ENCODE results near the gene TNS4.

Gene TNS4

DNA sequence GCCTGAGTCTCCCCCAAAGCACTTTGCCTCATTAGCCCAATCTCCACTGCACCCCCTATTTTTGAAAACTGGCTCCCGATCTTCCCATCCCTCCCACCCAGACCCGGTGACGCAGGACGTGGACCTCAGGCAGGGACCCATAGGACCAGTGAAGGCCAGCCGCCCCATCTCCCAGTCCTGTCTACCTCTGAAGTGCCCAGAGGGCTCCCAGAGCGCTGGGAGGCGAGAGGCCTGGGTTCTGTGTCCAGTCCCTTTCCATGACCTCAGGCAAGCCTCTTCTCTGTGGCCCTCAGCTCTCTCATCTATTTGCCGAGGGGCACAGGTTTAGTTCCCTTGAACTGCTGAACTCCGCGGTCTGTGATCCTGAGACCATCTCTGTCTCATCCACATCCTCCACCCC lies 714 bp downstream of the TNS4 start:
- CTCF ChIA-PET, result interaction anchor here (2.3 kb wide), 1 partner anchor 25 kb away, joined by 8 read pairs; no protein-coding TSS in a partner anchor
- POLR2A ChIA-PET, result no interaction called here
- no peak for DNase-seq (ENCODE audit: extremely low spot score)
- no peak for TF ChIP-seq FOXK2 (IDR thresholded peaks at IDR 0.05)
- no peak for TF ChIP-seq HDGF (IDR thresholded peaks at IDR 0.05; ENCODE audit: borderline replicate concordance)
- TF ChIP-seq, protein P1, sequence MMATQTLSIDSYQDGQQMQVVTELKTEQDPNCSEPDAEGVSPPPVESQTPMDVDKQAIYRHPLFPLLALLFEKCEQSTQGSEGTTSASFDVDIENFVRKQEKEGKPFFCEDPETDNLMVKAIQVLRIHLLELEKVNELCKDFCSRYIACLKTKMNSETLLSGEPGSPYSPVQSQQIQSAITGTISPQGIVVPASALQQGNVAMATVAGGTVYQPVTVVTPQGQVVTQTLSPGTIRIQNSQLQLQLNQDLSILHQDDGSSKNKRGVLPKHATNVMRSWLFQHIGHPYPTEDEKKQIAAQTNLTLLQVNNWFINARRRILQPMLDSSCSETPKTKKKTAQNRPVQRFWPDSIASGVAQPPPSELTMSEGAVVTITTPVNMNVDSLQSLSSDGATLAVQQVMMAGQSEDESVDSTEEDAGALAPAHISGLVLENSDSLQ (IDR thresholded peaks at IDR 0.05), result no peak
- TF ChIP-seq SP1 (IDR thresholded peaks at IDR 0.05), result no peak
- no peak for TF ChIP-seq ELF4 (IDR thresholded peaks at IDR 0.05)
- no peak for TF ChIP-seq NFRKB (IDR thresholded peaks at IDR 0.05)
- TF ChIP-seq ZNF384 (IDR thresholded peaks at IDR 0.05), result no peak
- no peak for TF ChIP-seq FOXA1 (IDR thresholded peaks at IDR 0.05)
- no peak for TF ChIP-seq LEF1 (IDR thresholded peaks at IDR 0.05; ENCODE audit: borderline replicate concordance)
- TF ChIP-seq ARNT (IDR thresholded peaks at IDR 0.05), result no peak
- TF ChIP-seq TARDBP (IDR thresholded peaks at IDR 0.05), result no peak
- no peak for TF ChIP-seq FOXM1 (IDR thresholded peaks at IDR 0.05; ENCODE audit: borderline replicate concordance)

DNA sequence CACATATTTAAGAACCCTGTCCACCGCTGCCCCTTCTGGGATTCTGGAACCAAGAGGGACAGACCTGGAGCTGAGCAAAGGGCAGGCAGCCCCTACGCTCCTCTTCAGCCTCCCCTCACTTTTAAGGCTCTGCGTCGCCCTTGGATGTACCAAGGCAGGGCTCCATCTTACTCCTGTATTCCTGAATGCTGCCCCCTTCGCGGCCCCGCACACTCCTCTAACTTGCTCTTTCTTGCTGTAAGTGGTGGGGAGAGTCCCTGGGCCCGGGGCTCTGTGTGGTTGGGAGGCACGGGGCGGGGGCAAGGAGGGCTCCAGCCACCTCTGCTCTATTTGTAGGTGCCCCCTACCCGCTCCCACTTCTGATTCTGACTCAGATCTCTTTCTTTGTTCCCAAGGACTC lies 1.2 kb downstream of the TNS4 start:
- CTCF ChIA-PET, result interaction anchor here (2.3 kb wide), 1 partner anchor 24 kb away, joined by 8 read pairs; no protein-coding TSS in a partner anchor
- POLR2A ChIA-PET, result interaction anchor here (1.1 kb wide), 1 partner anchor 9 kb away, joined by 3 read pairs; no protein-coding TSS in a partner anchor
- no peak for DNase-seq (ENCODE audit: extremely low spot score)
- TF ChIP-seq LEF1 (IDR thresholded peaks at IDR 0.05; ENCODE audit: borderline replicate concordance) (no peak), ZNF384 (IDR thresholded peaks at IDR 0.05) (no peak), BHLHE40 (IDR thresholded peaks at IDR 0.05; ENCODE audit: borderline replicate concordance) (no peak), SP1 (IDR thresholded peaks at IDR 0.05) (no peak), ELF4 (IDR thresholded peaks at IDR 0.05) (no peak), ARNT (IDR thresholded peaks at IDR 0.05) (no peak), L3MBTL2 (conservative IDR thresholded peaks at IDR 0.05) (no peak), SUZ12 (IDR thresholded peaks at IDR 0.05) (no peak), FOXK2 (IDR thresholded peaks at IDR 0.05) (no peak), NFRKB (IDR thresholded peaks at IDR 0.05) (no peak), HDGF (IDR thresholded peaks at IDR 0.05; ENCODE audit: borderline replicate concordance) (no peak), CTBP1 (IDR thresholded peaks at IDR 0.05; ENCODE audit: borderline replicate concordance) (no peak), TARDBP (IDR thresholded peaks at IDR 0.05) (no peak), FOXA1 (IDR thresholded peaks at IDR 0.05) (no peak), FOXM1 (IDR thresholded peaks at IDR 0.05; ENCODE audit: borderline replicate concordance) (no peak)
- TF ChIP-seq, protein P1 (IDR thresholded peaks at IDR 0.05), result no peak

DNA sequence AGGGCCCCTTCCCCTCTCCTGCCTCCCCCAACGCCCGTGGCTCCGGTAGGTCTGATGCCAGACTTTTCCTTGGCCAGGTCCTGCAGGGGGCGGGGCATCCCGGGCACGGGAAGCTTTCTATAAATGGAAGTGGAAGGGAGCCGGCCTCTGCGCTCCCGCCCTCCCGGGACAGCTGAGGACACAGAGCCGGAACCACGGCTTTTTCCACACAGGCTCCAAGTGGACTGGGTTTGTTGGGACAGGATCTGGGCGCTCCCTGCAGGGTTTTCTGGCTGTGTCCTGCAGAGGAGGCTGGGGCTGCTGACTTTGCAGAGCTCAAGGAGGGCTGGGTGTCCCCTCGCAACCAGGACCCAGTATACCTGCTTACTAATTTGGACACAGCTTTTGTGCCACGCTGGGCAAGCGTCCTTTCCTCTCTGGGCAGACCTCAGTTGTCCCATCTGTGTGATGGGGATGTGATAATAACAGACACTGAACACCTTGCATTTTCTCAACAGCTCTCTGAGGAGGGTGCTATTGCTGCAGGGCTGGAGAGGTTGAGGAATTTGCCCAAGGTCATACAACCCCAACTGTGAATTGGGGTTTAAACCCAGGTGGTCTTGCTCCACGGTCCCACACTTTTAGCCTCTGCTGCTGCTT lies 1.8 kb downstream of the TNS4 start:
- ChIA-PET POLR2A (interaction anchor here (1.0 to 1.1 kb wide), 2 partner anchors 8 to 137 kb away, joined by 3 read pairs; no protein-coding TSS in a partner anchor), CTCF (interaction anchor here (1.0 to 2.8 kb wide), 3 partner anchors 9 to 34 kb away, joined by 3 to 15 read pairs (median 8); no protein-coding TSS in a partner anchor)
- peak; percentile 52 for DNase-seq (ENCODE audit: extremely low spot score)
- TF ChIP-seq SUZ12 (IDR thresholded peaks at IDR 0.05), result no peak
- TF ChIP-seq, protein P1 (IDR thresholded peaks at IDR 0.05), result no peak
- TF ChIP-seq ZNF384 (IDR thresholded peaks at IDR 0.05), result no peak
- no peak for TF ChIP-seq BHLHE40 (IDR thresholded peaks at IDR 0.05; ENCODE audit: borderline replicate concordance)
- no peak for TF ChIP-seq FOXM1 (IDR thresholded peaks at IDR 0.05; ENCODE audit: borderline replicate concordance)
- TF ChIP-seq ELF4 (IDR thresholded peaks at IDR 0.05), result no peak
- TF ChIP-seq HDGF (IDR thresholded peaks at IDR 0.05; ENCODE audit: borderline replicate concordance), result no peak
- no peak for TF ChIP-seq TARDBP (IDR thresholded peaks at IDR 0.05)

DNA sequence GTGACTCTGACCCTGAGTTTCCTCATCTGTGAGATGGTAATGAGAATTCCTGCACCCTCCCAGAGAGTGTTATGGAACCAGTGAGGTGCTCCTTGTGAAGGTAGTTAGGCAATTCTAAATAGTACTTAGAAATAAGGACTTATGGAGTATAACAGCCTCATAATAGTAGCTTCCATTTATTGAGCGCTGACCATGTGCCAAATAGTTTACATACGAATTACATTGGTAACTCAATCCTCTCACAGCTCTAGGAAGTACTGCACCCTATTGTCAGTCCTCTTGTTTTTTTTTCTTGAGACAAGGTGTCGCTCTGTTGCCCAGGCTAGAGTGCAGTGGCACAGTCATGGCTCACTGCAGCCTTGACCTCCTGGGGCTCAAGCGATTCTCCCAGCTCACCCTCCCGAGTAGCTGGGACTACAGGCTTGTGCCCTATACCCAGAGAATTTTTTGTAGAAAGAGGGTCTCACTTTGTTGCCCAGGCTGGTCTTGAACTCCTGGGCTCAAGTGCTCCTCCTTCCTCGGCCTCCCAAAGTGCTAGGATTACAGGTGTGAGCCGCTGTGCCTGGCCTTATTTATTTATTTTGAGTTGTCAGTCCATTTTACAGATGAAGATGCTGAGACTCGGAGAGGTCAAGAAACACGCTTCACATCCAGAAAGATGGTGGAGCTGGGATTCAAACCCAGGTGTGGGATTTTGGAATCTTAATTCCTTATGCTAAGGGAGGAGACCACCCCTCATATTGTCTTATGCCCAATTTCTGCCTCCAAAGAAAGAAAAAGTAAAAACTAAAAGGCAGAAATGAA lies 2.9 kb downstream of the TNS4 start:
- ChIA-PET CTCF (interaction anchor here (0.5 to 2.8 kb wide), 4 partner anchors 22 to 1153 kb away, joined by 3 to 15 read pairs (median 6); no protein-coding TSS in a partner anchor), POLR2A (interaction anchor here (1.0 kb wide), 1 partner anchor 22 kb away, joined by 3 read pairs; no protein-coding TSS in a partner anchor)
- no peak for DNase-seq (ENCODE audit: extremely low spot score)
- no peak for TF ChIP-seq FOXA1 (IDR thresholded peaks at IDR 0.05)
- TF ChIP-seq CTBP1 (IDR thresholded peaks at IDR 0.05; ENCODE audit: borderline replicate concordance), result no peak
- no peak for TF ChIP-seq HDGF (IDR thresholded peaks at IDR 0.05; ENCODE audit: borderline replicate concordance)
- TF ChIP-seq NFRKB (IDR thresholded peaks at IDR 0.05), result no peak
- no peak for TF ChIP-seq FOXM1 (IDR thresholded peaks at IDR 0.05; ENCODE audit: borderline replicate concordance)
- TF ChIP-seq TARDBP (IDR thresholded peaks at IDR 0.05), result no peak
- TF ChIP-seq FOXK2 (IDR thresholded peaks at IDR 0.05), result no peak
- TF ChIP-seq BHLHE40 (IDR thresholded peaks at IDR 0.05; ENCODE audit: borderline replicate concordance), result no peak
- TF ChIP-seq ELF4 (IDR thresholded peaks at IDR 0.05), result no peak
- no peak for TF ChIP-seq LEF1 (IDR thresholded peaks at IDR 0.05; ENCODE audit: borderline replicate concordance)
- no peak for TF ChIP-seq SP1 (IDR thresholded peaks at IDR 0.05)

DNA sequence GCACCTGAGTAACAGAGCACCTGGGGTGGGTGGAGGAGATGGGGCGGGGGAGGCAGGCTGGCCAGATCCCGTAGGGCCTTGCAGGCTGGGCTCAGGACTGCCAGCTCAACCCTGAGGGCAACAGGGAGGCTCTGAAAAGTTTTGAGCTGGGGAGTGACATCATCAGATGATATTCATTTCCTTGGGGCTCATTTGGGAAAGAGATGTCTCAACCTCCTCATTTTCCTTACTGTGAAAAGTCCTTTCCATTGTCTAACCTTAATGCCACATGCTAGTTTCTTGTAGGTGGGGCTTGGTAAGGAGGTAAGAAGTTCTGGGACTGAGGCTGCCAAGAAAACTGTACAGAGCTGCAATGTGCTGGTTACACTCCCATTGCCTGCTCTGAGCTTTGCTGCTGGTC lies 3.7 kb downstream of the TNS4 start:
- no peak for TF ChIP-seq LEF1 (IDR thresholded peaks at IDR 0.05; ENCODE audit: borderline replicate concordance)
- TF ChIP-seq ZNF384 (IDR thresholded peaks at IDR 0.05), result no peak
- no peak for TF ChIP-seq ARNT (IDR thresholded peaks at IDR 0.05)
- ChIA-PET CTCF (interaction anchor here (1.0 to 2.8 kb wide), 2 partner anchors 36 to 47 kb away, joined by 4 to 15 read pairs; no protein-coding TSS in a partner anchor), POLR2A (interaction anchor here (1.0 kb wide), 1 partner anchor 21 kb away, joined by 3 read pairs; no protein-coding TSS in a partner anchor)
- DNase-seq (ENCODE audit: extremely low spot score), result no peak
